Activated T-helper 9 cell treated with anti-CD3 and anti-CD28 coated beads, Interleukin-2, amount 50 U/mL, for 16 hours (primary cell): ENCODE results near the gene AIFM1.
"Not testable (repeated sequence)": the region's sequence is repeated elsewhere in the genome, so short reads cannot be mapped to it uniquely, and the experiment has no call there.

ENCODE experiments used
- DNase-seq: peaks from one replicate; pipeline ENCODE4 v3.0.0-alpha.2; 2020; ENCODE audit warnings: low read depth

AIFM1 gene

GRCh38 chrX:130119312-130119898, 46.2 kb downstream of the AIFM1 start:
- DNase-seq = no peak

GRCh38 chrX:130118441-130119311, 47.0 kb downstream of the AIFM1 start:
- DNase-seq = no peak

GRCh38 chrX:130117166-130117565, 48.5 kb downstream of the AIFM1 start:
- DNase-seq = no peak

GRCh38 chrX:130115119-130115885, 50.3 kb downstream of the AIFM1 start:
- not testable (repeated sequence) for DNase-seq

- DNase-seq = no peak
These were observed 51.5 kb downstream of the AIFM1 start for GRCh38 chrX:130114141-130114588.

GRCh38 chrX:130111220-130112154, 54.2 kb downstream of the AIFM1 start:
- no peak for DNase-seq

- DNase-seq = peak; percentile 53
These were observed 55.0 kb downstream of the AIFM1 start, which contains the start of gene ELF4 for GRCh38 chrX:130110379-130111219. Gene ELF4, minus strand, starts transcription at chrX:130110497. Its CDS starts 29,167 bp downstream, at chrX:130081330.

- DNase-seq = no peak
These were observed 55.9 kb downstream of the AIFM1 start for GRCh38 chrX:130109429-130110378.

GRCh38 chrX:130108647-130109428, 56.8 kb downstream of the AIFM1 start:
- DNase-seq = no peak

- DNase-seq = no peak
These were observed 59.6 kb downstream of the AIFM1 start for GRCh38 chrX:130106071-130106470.

GRCh38 chrX:130105244-130105643, 60.4 kb downstream of the AIFM1 start:
- DNase-seq = no peak

GRCh38 chrX:130103605-130104004, 62.0 kb downstream of the AIFM1 start:
- DNase-seq = no peak

- DNase-seq = no peak
These were observed 65.5 kb downstream of the AIFM1 start for GRCh38 chrX:130100180-130100579.

- no peak for DNase-seq
These were observed 67.5 kb downstream of the AIFM1 start for GRCh38 chrX:130098210-130098552.

- no peak for DNase-seq
These were observed 68.0 kb downstream of the AIFM1 start for GRCh38 chrX:130097507-130098209.

- DNase-seq = no peak
These were observed 70.2 kb downstream of the AIFM1 start for GRCh38 chrX:130095249-130096030.

- no peak for DNase-seq
These were observed 70.9 kb downstream of the AIFM1 start for GRCh38 chrX:130094696-130095095.
